Stimulated activated CD8-positive, alpha-beta memory T cell treated with anti-CD3 and anti-CD28 coated beads, Interleukin-7, amount 100 ng/mL, for 48 hours (primary cell): Measurements from ENCODE around the gene XPNPEP2.

Experiments used
- DNase-seq, 2 donors: peaks; one replicate each; pipeline ENCODE4 v3.0.0-alpha.2; 2020; ENCODE audit warnings: low read depth in 1 of 2; ENCODE audit errors: extremely low read depth in 1 of 2

XPNPEP2 gene

DNA sequence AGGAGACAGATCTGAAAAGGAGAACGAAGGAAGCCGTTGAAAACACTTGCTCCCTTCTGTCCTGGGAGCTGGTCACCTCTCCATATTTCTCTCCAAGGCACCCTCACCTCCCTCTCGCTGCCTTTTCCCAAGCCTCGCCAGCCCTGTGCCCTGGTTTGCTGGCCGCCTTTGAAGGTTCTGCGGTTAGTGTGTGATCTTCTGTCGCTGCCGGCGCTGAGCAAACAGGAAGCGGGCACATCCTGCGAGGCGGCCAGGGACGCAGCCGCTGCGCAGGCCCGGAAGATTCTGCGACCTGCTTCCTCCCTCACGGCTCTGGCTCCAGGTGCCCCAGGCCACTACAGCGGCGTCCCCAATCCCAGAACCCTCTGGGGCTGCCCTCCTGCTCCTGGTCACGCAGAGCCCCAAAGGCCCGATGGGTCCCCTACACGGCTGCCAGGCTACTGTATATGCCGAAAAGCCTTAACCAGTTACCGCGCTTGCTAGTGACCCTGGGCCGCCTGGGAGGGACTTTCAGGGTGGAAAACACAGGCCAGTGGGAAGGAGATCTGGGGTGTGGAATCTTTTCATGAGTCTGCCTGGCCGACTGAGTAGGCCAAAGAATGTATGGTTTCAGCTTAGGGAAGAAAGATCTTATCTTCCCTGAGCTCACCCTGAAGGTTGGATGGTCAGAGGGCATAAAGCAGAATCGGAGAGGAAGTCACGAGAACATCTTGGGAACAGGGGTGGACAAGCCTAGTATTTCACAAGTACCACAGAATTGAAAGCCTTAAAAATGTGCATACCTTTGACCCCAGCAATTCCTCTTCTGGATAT, 38.6 kb downstream of the XPNPEP2 start:
- DNase-seq = peak in 1 of 2 donors; percentile 66

GRCh38 chrX:129779086-129779672, 40.4 kb downstream of the XPNPEP2 start:
- DNase-seq = no peak

- DNase-seq = no peak
Measured at GRCh38 chrX:129779747-129780146, 41.0 kb downstream of the XPNPEP2 start, which contains the start of gene SASH3. SASH3 (plus strand) TSS chrX:129779949; CDS start chrX:129780098, 149 bp downstream.

DNA sequence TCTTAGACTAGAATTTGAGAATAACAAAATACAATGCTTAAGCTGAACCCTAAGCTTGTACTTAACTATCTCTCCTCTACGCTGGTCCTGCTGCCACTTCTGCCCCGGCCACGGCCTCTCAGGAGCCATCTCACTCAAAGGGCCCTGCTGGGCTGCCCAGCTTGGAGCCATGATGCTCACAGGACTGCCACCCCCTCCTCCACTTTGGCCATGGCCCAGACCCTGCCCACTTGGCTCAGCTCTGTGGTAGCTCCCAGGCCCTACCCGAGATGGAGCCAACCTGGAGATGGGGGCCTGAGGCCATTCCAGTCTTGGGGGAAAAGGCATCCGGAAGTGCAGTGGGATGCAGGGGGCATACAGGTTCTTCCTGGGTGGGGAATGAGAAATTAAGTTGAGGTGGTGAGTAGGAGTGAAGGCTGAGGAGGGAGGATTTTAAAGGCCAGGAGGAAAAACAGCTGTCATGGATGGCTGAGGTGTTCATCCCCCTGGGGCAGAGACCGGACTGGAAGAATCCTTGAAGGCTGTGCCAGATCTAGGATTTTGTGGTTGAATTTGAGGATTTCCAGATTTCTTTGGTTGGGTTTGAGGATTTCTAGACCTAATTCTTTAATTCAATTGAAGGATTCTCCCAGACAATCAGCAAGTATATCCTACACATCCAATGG, 41.8 kb downstream of the XPNPEP2 start:
- DNase-seq = no peak

GRCh38 chrX:129781134-129781672, 42.4 kb downstream of the XPNPEP2 start:
- peak; percentile 67 to 85 for DNase-seq

GRCh38 chrX:129781680-129782495, 43.1 kb downstream of the XPNPEP2 start:
- DNase-seq = no peak

DNA sequence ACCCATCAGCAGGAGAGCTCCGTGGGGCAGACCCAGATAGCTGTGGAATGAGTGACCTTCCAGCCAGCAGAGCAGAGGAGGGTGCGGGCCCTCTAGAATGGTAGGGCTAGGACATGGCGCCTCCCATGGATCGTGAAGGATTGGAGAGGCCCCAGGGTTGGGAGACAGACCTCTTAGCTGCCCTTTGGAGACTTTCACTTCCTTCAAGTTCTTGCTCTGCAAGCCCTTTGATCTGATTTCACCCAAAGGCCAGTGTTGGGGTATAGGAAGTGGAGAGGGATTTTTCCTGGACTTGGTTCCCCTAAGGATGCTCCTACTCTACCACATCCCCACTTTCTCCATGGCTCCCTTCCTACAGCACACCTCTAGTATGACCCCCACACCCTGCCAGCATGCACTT, 43.9 kb downstream of the XPNPEP2 start:
- no peak for DNase-seq

DNA sequence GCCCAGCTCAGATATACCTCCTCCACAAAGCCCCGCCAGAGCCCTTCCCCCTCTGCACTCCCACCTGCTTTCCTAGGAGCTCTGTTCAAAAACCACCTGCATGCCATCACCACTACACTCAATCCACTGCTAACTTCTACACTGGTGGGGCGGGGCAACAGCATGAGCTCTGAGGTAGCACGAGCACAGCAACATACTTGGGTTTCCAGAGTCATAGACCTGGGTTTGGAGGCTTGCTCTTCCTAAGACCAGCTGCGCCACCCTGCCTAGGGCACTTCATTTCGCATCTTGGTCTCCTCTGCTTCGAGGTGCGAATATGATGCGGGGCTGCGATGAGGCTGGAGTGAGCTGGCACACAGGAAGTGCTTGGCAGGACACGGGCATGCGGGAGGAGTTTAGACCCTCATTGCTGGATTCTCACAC, 44.5 kb downstream of the XPNPEP2 start:
- DNase-seq = no peak

DNA sequence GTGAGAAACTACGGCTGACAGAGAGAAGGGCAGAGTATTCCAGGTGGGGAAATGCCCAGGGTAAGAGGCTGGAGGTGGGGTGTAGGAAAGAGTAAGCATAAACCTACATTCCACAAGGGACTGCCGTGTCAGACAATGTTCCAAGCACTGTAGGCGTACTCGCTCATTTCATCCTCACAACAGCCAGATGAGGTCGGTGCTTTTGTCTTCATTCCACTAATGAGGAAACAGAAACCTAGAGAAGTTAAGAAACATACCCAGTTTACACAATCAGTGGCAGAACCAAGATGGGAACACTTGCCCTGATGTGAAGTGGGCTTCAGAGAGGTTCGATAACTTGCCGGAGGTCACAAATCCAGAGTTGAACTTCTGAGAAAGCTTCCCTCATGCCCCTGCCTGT, 45.6 kb downstream of the XPNPEP2 start:
- no peak for DNase-seq

DNA sequence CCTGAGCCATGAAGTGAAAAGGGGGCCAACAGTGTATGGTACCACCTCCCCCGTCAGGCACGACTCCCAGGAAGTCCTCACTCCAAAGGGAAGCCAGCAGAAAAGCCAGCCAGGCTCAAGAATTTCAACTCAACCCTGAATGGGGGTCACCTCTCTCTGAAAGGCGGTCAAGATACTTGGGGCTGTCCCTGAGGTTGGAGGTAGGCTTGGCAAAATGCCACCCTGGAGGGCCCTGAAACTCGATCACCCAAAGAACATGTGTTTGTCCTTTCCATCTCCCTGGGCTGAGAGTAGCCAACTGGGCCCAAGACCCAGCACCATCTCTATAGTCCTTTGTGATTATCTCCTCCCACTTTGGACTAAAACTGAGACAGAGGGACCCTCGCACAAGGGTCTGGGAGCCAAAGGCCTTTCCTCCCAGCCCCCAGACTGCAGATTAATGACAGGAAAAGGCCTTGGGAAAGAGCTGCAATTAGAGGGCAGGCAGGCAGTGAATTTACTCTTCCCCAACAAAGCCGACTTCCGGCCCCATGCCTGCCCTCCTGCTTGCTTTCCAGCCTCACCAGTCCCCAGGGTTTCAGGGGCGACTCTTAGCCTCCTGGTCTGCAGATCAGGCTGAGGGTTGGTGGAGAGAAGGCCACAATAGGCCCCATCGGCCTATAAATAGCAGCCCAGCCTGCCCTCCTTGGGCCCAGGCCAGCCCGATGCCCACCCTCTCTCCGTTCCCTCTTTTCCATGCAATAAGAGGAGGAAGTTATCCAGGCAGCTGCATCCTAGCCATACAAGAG, 46.6 kb downstream of the XPNPEP2 start:
- DNase-seq = no peak

DNA sequence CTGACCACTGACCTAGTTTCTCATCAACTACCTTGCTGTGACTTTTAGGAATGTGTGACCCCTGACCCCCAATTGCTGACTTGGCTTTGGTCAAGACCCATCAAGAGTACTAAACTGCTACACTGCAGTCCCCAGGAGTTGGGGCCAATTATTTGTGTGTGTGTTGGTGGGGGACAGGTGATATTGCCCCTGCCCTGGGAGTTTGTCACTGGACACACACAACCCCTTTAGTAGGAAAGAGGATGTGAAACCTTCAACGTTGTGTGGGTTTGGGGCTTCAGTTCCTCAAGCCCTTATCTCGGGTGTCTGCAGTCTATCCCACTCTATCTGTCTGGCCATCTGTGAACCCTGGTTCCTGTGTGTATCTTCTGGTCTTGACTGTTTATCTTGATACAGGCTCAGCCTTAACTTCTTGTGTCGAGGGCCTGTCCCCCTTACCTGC, 47.5 kb downstream of the XPNPEP2 start:
- DNase-seq = no peak

- no peak for DNase-seq
Measured at GRCh38 chrX:129787336-129788055, 48.7 kb downstream of the XPNPEP2 start.

DNA sequence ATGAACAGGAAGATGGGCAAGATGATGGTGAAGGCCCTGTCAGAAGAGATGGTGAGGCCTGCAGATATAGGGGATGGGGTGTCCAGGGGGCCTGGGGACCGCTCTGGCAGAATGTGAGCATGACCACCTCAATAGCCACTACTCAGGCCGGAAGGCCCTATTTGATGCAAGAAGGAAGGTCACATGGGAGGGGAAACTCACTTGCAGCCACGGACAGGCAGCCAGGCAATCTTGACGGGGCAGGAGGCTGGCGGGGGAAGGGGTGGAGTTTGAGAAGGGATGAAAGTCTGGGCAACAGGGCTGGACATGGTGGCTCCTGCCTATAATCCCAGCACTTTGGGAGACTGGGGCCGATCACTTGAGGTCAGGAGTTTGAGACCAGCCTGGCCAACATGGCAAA, 49.7 kb downstream of the XPNPEP2 start:
- no peak for DNase-seq

GRCh38 chrX:129790146-129790545, 51.4 kb downstream of the XPNPEP2 start:
- no peak for DNase-seq

- DNase-seq = no peak
Measured at GRCh38 chrX:129790808-129791207, 52.0 kb downstream of the XPNPEP2 start.

GRCh38 chrX:129791336-129791735, 52.6 kb downstream of the XPNPEP2 start:
- DNase-seq = no peak

DNA sequence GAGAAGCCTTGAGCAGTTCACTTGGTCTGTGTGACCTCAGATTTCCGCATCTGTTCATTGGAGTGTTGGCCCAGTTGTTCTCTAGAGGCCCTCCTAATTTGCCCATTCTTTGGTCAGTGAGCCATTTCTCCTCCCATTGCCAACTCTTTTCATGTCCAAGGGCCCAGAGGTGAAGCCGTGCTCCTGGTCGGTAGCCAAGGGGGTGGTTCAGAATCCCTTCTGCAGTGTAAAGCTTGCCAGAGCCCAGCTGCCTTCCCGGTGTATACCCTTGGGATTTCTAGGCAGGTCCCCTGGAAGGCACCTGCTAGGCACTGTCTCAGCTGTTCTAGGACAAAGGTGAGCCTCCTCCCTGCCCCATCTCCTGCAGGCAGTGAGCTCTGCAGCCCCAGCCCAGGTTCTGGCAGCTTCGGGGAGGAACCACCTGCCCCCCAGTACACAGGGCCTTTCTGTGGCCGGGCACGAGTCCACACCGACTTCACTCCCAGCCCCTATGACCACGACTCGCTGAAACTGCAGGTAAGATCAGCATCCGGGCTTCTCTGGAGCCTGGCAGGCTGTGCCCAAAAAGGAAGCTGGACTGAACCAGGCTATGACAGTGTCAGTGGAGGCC, 53.3 kb downstream of the XPNPEP2 start:
- DNase-seq = no peak

GRCh38 chrX:129792586-129793291, 54.0 kb downstream of the XPNPEP2 start:
- no peak for DNase-seq
